Measurements from ENCODE around the gene MAGEB1.

MAGEB1 gene

DNA sequence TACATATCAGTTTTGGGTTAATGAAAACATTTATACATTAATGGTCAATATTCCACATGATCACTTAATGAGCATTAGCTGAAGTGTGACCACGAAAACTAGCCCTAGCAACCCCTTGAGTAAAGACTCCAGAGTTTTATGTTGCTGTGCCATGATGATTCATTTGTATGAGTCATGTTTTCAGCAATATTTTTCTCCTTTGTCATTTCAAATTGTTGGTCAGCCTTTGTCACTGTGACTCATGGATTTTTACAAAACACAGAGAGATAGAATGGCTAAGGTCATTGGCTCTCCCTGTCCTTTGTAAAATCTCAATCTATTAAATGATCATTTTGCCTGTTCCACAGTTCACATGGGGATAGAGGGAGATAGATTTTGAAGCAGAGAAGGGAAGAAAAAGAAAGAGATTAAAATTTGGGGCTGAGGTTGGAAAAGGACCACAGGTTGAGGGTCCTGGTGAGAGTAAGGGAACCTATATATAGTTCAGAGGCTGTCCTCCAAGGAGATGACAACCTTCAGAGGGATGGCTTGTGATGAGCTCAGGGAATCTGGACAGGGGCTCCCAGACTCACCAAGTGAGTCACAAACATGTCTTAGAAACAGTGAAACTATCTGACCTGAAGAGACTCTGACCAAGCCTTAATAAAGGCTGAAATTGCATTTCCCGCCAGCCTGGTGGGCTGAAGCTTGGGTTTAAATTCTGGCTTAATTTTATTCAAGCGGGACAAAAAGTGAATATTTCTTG is 36.7 kb downstream of the MAGEB1 start:
- no peak for DNase-seq (ENCODE audit: extremely low read depth in 1 of 2, low read depth in 1 of 2)

DNA sequence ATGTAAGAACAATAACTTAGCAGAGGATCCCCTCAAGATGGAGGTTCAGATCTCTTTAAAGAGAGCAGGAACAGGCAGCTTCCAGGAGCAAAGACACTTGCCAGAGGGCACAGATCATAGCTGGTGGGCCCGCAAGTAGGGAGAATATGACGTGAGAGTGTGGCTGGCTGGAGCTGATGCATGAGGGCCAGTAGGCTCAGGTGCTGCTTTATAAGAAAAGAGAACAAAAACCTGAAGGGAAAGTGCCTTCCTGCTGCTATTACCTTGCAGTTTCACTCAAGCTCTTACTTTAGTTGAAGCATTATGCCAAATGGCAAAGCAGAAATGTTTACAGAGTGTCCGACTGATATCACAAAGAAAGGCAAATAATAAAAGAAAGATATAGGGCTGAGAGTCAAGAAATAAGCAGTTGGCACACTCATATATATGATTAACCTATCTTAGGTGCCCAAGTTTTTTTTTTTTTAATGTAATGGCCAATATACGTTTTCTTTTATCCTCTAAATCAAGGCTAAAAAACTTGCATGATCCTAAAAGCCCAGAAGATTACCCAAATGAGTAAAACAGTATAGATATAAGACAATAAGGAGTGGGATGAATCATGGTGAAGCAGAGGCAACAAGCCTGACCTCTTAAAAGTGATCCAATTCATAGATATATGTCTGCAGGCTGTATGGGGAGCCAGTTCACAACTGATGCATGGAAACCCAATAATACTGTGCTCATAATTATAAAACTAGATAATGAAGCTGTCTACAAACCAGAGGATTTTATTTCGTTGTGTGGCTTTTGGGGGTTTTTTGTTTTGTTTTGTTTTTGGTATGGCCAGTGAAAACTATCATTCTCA is 49.7 kb downstream of the MAGEB1 start:
- DNase-seq (ENCODE audit: extremely low read depth in 1 of 2, low read depth in 1 of 2), result no peak

GRCh38 chrX:30301208-30301607 is 54.3 kb downstream of the MAGEB1 start:
- DNase-seq (ENCODE audit: extremely low read depth in 1 of 2, low read depth in 1 of 2), result no peak

Measured in activated CD8-positive, alpha-beta memory T cell treated with anti-CD3 and anti-CD28 coated beads for 1 hour (primary cell).